Measurements from ENCODE around the gene QTRT2.

Gene QTRT2

GRCh38 chr3:114078126-114078525 is 21.6 kb downstream of the QTRT2 start:
- DNase-seq (ENCODE audit: low read depth), result no peak

- DNase-seq (ENCODE audit: low read depth), result no peak
These were observed 23.2 kb downstream of the QTRT2 start for GRCh38 chr3:114079761-114080160.

GRCh38 chr3:114080201-114080600 is 23.7 kb downstream of the QTRT2 start:
- DNase-seq (ENCODE audit: low read depth), result no peak

- no peak for DNase-seq (ENCODE audit: low read depth)
These were observed 24.5 kb downstream of the QTRT2 start for GRCh38 chr3:114081037-114081436.

GRCh38 chr3:114083112-114083511 is 26.6 kb downstream of the QTRT2 start:
- no peak for DNase-seq (ENCODE audit: low read depth)

GRCh38 chr3:114086356-114086755 is 29.8 kb downstream of the QTRT2 start:
- DNase-seq (ENCODE audit: low read depth), result no peak

GRCh38 chr3:114089675-114090074 is 33.1 kb downstream of the QTRT2 start:
- DNase-seq (ENCODE audit: low read depth), result no peak

GRCh38 chr3:114092151-114093015 is 35.8 kb downstream of the QTRT2 start:
- DNase-seq (ENCODE audit: low read depth), result no peak

GRCh38 chr3:114093016-114093380 is 36.5 kb downstream of the QTRT2 start:
- DNase-seq (ENCODE audit: low read depth), result no peak

- no peak for DNase-seq (ENCODE audit: low read depth)
These were observed 37.1 kb downstream of the QTRT2 start for GRCh38 chr3:114093596-114093995.

- DNase-seq (ENCODE audit: low read depth), result no peak
These were observed 39.3 kb downstream of the QTRT2 start for GRCh38 chr3:114095796-114096195.

GRCh38 chr3:114101101-114101500 is 44.6 kb downstream of the QTRT2 start:
- no peak for DNase-seq (ENCODE audit: low read depth)

- DNase-seq (ENCODE audit: low read depth), result no peak
These were observed 46.6 kb downstream of the QTRT2 start for GRCh38 chr3:114103181-114103580.

- no peak for DNase-seq (ENCODE audit: low read depth)
These were observed 47.3 kb downstream of the QTRT2 start for GRCh38 chr3:114103858-114104257.

- DNase-seq (ENCODE audit: low read depth), result no peak
These were observed 47.9 kb downstream of the QTRT2 start for GRCh38 chr3:114104414-114104813.

GRCh38 chr3:114108137-114108536 is 51.6 kb downstream of the QTRT2 start:
- DNase-seq (ENCODE audit: low read depth), result no peak

- no peak for DNase-seq (ENCODE audit: low read depth)
These were observed 53.9 kb downstream of the QTRT2 start for GRCh38 chr3:114110439-114110838.

GRCh38 chr3:114111060-114111770 is 54.7 kb downstream of the QTRT2 start:
- DNase-seq (ENCODE audit: low read depth), result no peak

GRCh38 chr3:114112696-114113095 is 56.2 kb downstream of the QTRT2 start:
- DNase-seq (ENCODE audit: low read depth), result no peak

- no peak for DNase-seq (ENCODE audit: low read depth)
These were observed 58.2 kb downstream of the QTRT2 start for GRCh38 chr3:114114719-114115118.

- DNase-seq (ENCODE audit: low read depth), result no peak
These were observed 58.6 kb downstream of the QTRT2 start for GRCh38 chr3:114115143-114115542.

GRCh38 chr3:114119776-114120175 is 63.2 kb downstream of the QTRT2 start:
- no peak for DNase-seq (ENCODE audit: low read depth)

GRCh38 chr3:114120211-114120610 is 63.7 kb downstream of the QTRT2 start:
- DNase-seq (ENCODE audit: low read depth), result no peak

Measured in stimulated activated CD8-positive, alpha-beta memory T cell treated with anti-CD3 and anti-CD28 coated beads, Interleukin-12 subunit alpha, Interleukin-12 subunit beta, amount 100 ng/mL, for 4 hours (primary cell).